Naive B cell (primary cell): ENCODE data around the gene TIMELESS. TPM values are rescaled to one million over a fixed set of nuclear protein-coding genes. Genes with fewer than 3 reads are reported as not detected.
"Not testable (repeated sequence)": the region's sequence is repeated elsewhere in the genome, so short reads cannot be mapped to it uniquely, and the experiment has no call there.

Experiments used
- ATAC-seq, 2 donors: fragments of 150-1000 bp; cut with Tn5 transposase; 2 replicates each; pipeline ENCODE4 v1.10.0; 2021; ENCODE audit warnings: low read depth in 2 of 2, mild to moderate bottlenecking in 2 of 2, moderate library complexity in 2 of 2
- DNase-seq: peaks from one replicate; pipeline ENCODE4 v3.0.0; 2022
- H3K27ac Mint-ChIP-seq, 6 donors: one replicate each; pipeline ENCODE4 v1.8.0; 2020 to 2022; ENCODE audit warnings: mild to moderate bottlenecking in 6 of 6, mixed read lengths in 6 of 6, moderate library complexity in 5 of 6, inconsistent platforms in 2 of 6
- H3K27me3 Mint-ChIP-seq, 3 donors: one replicate each; pipeline ENCODE4 v1.8.0; 2021 to 2022; ENCODE audit warnings: mixed read lengths in 3 of 3, mild to moderate bottlenecking in 1 of 3
- H3K36me3 Mint-ChIP-seq, 2 donors: one replicate each; pipeline ENCODE4 v1.8.0; 2020 to 2022; ENCODE audit warnings: mixed read lengths in 2 of 2, inconsistent platforms in 1 of 2, mild to moderate bottlenecking in 1 of 2
- H3K4me1 Mint-ChIP-seq, 3 donors: one replicate each; pipeline ENCODE4 v1.8.0; 2020 to 2022; ENCODE audit warnings: mixed read lengths in 3 of 3, inconsistent platforms in 1 of 3, mild to moderate bottlenecking in 1 of 3, moderate library complexity in 1 of 3
- H3K4me3 Mint-ChIP-seq, 8 donors: one replicate each; pipeline ENCODE4 v1.8.0; 2020 to 2022; ENCODE audit warnings: mild to moderate bottlenecking in 8 of 8, mixed read lengths in 8 of 8, moderate library complexity in 8 of 8, inconsistent platforms in 2 of 8
- H3K9me3 Mint-ChIP-seq, 7 donors: one replicate each; pipeline ENCODE4 v1.8.0; 2020 to 2022; ENCODE audit warnings: mixed read lengths in 7 of 7, mild to moderate bottlenecking in 5 of 7, inconsistent platforms in 2 of 7, moderate library complexity in 1 of 7
- polyA plus RNA-seq, 6 donors: library from polyadenylated mRNA; unstranded; fragments of 300-500 nt; fragmentation: Illumina TruSeq; gene quantifications; one replicate each; pipeline ENCODE4 v1.2.3, GENCODE V29; 2021; ENCODE audit warnings: low read depth in 6 of 6

The TIMELESS gene
- 10 to 100 TPM; 16.8 to 30.5 (median 25.8) TPM for polyA plus RNA-seq

- Mint-ChIP-seq H3K4me3 (peak within 1 kb of the TSS; percentile 86 to 97 (median 95)), H3K27me3 (no peaks in the 10 kb centered on the region), H3K9me3 (peaks cover 0 to 3% (median 0%) of the 10 kb centered on the region in 7 donors), H3K36me3 (peaks cover 4 to 5% of the 10 kb centered on the region in 2 donors), H3K4me1 (peaks cover 32 to 49% (median 35%) of the 10 kb centered on the region in 3 donors), H3K27ac (peak within 1 kb of the TSS; percentile 92 to 99 (median 96))
- peak; percentile 99 for ATAC-seq
- DNase-seq, result peak; percentile 90
These were observed at the start of gene TIMELESS for GRCh38 chr12:56448860-56449621. Gene TIMELESS (minus strand): TSS chr12:56449426. CDS start chr12:56434170, 15,256 bp downstream.

- not testable (repeated sequence) for H3K36me3 Mint-ChIP-seq, DNase-seq, H3K9me3 Mint-ChIP-seq, H3K27me3 Mint-ChIP-seq, ATAC-seq, H3K4me3 Mint-ChIP-seq
- Mint-ChIP-seq H3K4me1 (peaks cover 0 to 10% (median 9%) of the 10 kb centered on the region in 3 donors), H3K27ac (peak overlapping the region in 1 of 6 donors; percentile 17)
These were observed 49.1 kb upstream of the TIMELESS start for GRCh38 chr12:56498126-56498902.

DNA sequence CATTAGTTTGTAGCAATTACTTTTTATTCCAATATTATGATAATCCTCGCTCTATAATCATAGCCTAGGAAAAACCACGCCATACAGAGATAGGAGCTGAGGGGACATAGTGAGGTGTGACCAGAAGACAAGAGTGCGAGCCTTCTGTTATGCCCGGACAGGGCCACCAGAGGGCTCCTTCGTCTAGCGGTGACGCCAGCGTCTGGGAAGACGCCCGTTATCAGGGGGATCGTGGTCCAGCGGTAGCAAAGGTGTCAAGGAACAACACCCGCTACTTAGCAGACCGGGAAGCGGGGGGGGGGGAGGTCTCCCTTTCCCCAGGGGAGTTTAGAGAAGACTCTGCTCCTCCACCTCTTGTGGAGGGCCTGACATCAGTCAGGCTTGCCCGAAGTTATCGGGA is 47.5 kb upstream of the TIMELESS start:
- H3K9me3 Mint-ChIP-seq, H3K27me3 Mint-ChIP-seq, ATAC-seq, H3K36me3 Mint-ChIP-seq: not testable (repeated sequence)
- H3K4me3 Mint-ChIP-seq, result peak overlapping the region in 6 of 8 donors; percentile 62 to 79 (median 68)
- peak overlapping the region in 1 of 6 donors; percentile 76 for H3K27ac Mint-ChIP-seq
- peak; percentile 13 for DNase-seq
- H3K4me1 Mint-ChIP-seq, result peaks cover 0 to 10% (median 9%) of the 10 kb centered on the region in 3 donors

- ATAC-seq, H3K36me3 Mint-ChIP-seq, DNase-seq, H3K27ac Mint-ChIP-seq, H3K4me3 Mint-ChIP-seq, H3K4me1 Mint-ChIP-seq, H3K9me3 Mint-ChIP-seq: not testable (repeated sequence)
- peaks cover 5 to 21% (median 16%) of the 10 kb centered on the region in 3 donors for H3K27me3 Mint-ChIP-seq
These were observed 45.3 kb upstream of the TIMELESS start for GRCh38 chr12:56494481-56494880.

GRCh38 chr12:56494106-56494415 is 44.8 kb upstream of the TIMELESS start:
- H3K4me1 Mint-ChIP-seq, H3K36me3 Mint-ChIP-seq, H3K27ac Mint-ChIP-seq, ATAC-seq, H3K9me3 Mint-ChIP-seq, DNase-seq, H3K4me3 Mint-ChIP-seq: not testable (repeated sequence)
- peaks cover 5 to 21% (median 16%) of the 10 kb centered on the region in 3 donors for H3K27me3 Mint-ChIP-seq

GRCh38 chr12:56493409-56494105 is 44.3 kb upstream of the TIMELESS start:
- H3K36me3 Mint-ChIP-seq, H3K27ac Mint-ChIP-seq, H3K4me3 Mint-ChIP-seq: not testable (repeated sequence)

GRCh38 chr12:56490360-56490759 is 41.1 kb upstream of the TIMELESS start:
- Mint-ChIP-seq H3K9me3 (peaks cover 0 to 2% (median 0%) of the 10 kb centered on the region in 7 donors), H3K4me3 (peak overlapping the region in 1 of 8 donors; percentile 70), H3K27me3 (peaks cover 9 to 21% (median 16%) of the 10 kb centered on the region in 3 donors), H3K4me1 (peaks cover 15 to 18% (median 15%) of the 10 kb centered on the region in 3 donors), H3K36me3 (no peaks in the 10 kb centered on the region), H3K27ac (no peak overlapping the region)
- DNase-seq, result no peak
- no peak for ATAC-seq

More at GRCh38 chr12:56493409-56494105, 44.3 kb upstream of the TIMELESS start:
- DNase-seq, ATAC-seq, H3K9me3 Mint-ChIP-seq: not testable (repeated sequence)
- peaks cover 2 to 13% (median 7%) of the 10 kb centered on the region in 3 donors for H3K4me1 Mint-ChIP-seq
- H3K27me3 Mint-ChIP-seq, result peaks cover 5 to 21% (median 16%) of the 10 kb centered on the region in 3 donors

DNA sequence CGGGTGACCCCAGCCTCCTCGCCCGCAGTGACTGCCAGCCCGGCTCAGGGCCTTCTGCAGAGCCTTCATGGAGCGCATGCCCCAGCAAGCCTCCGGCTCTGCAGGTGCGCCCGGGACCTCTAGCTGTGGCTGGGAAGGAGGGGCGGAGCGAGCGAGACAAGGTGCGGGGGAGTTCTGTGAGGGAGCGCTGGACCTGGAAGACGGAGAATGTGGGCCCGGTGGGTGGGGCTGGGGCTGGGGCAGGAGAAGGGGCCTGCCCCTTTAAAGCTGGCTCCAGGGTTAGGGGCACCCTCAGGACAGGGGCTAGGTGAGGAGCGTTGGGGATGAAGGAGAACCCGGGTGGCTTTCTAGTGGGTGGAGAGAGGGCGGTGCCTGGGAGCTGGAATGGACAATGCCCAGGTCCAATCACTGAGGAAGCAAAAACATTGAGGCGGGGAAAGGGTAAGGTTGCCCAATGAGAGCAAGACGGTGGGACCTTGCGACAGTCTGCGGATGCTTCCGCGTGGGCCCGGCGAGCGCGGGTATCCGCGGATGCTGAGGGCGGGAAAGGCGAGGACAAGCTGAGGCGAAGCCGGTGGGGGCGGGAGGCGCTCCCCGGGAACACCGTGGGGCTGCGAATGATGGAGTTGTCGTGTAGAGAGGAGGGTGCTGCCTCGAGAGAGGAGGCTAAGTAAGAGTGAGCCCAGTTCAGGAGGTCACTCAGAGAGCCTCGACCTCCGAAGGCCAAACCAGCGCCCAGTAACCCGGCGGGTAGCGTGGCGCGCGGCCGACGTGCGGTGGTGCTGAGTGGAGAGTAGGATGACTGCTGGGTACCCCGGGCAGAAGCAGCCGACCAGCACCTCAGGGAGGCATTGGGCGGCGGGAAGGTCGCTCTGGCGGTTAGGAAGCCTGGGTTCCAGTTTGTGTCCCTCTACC is 39.1 kb upstream of the TIMELESS start, which contains the start of gene GLS2:
Gene GLS2, minus strand, starts transcription at position 121 of the 915 bp plus-strand sequence. Its CDS starts 43 bp downstream, at position 78.
- peaks cover 0 to 2% (median 0%) of the 10 kb centered on the region in 7 donors for H3K9me3 Mint-ChIP-seq
- H3K36me3 Mint-ChIP-seq, result no peaks in the 10 kb centered on the region
- H3K27me3 Mint-ChIP-seq, result peaks cover 9 to 21% (median 16%) of the 10 kb centered on the region in 3 donors
- peak; percentile 97 for ATAC-seq
- peaks cover 15 to 18% (median 15%) of the 10 kb centered on the region in 3 donors for H3K4me1 Mint-ChIP-seq
- peak; percentile 77 for DNase-seq
- peak within 1 kb of the TSS; percentile 67 to 83 (median 77) for H3K27ac Mint-ChIP-seq
- H3K4me3 Mint-ChIP-seq, result peak within 1 kb of the TSS; percentile 84 to 98 (median 95)

GRCh38 chr12:56487448-56488040 is 38.3 kb upstream of the TIMELESS start:
- Mint-ChIP-seq H3K9me3 (peaks cover 0 to 2% (median 0%) of the 10 kb centered on the region in 7 donors), H3K36me3 (no peaks in the 10 kb centered on the region), H3K4me3 (peak overlapping the region; percentile 84 to 98 (median 95)), H3K27me3 (peaks cover 9 to 21% (median 16%) of the 10 kb centered on the region in 3 donors), H3K27ac (peak overlapping the region in 5 of 6 donors; percentile 60 to 73 (median 67)), H3K4me1 (peaks cover 15 to 18% (median 15%) of the 10 kb centered on the region in 3 donors)
- peak; percentile 15 to 18 for ATAC-seq
- peak; percentile 30 for DNase-seq

DNA sequence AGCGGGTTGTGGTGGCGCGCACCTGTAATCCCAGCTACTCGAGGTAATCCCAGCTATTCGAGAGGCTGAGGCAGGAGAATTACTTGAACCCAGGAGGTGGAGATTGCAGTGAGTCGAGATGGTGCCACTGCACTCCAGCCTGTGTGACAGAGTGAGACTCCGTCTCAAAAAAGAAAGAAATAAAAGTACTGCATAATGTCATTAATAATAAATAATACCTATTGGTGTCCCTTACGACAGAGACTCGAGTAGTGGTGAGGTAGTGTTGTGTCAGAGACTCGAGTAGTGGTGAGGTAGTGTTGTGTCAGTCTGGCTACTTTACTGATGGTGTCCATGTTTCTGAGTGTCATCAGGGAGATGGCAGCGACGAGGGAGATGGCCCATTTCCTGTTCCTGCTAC is 37.5 kb upstream of the TIMELESS start:
- ATAC-seq (no peak), DNase-seq (no peak)
- peaks cover 9 to 18% (median 13%) of the 10 kb centered on the region in 3 donors for H3K27me3 Mint-ChIP-seq
- peaks cover 15 to 18% (median 15%) of the 10 kb centered on the region in 3 donors for H3K4me1 Mint-ChIP-seq
- no peaks in the 10 kb centered on the region for H3K36me3 Mint-ChIP-seq
- H3K27ac Mint-ChIP-seq, result no peak overlapping the region
- H3K9me3 Mint-ChIP-seq, result peaks cover 0 to 2% (median 0%) of the 10 kb centered on the region in 7 donors
- H3K4me3 Mint-ChIP-seq, result peak overlapping the region; percentile 22 to 98 (median 93)

GRCh38 chr12:56484566-56484965 is 35.3 kb upstream of the TIMELESS start:
- Mint-ChIP-seq H3K36me3 (no peaks in the 10 kb centered on the region), H3K27me3 (peaks cover 0 to 4% (median 0%) of the 10 kb centered on the region in 3 donors), H3K9me3 (peaks cover 0 to 2% (median 0%) of the 10 kb centered on the region in 7 donors), H3K4me1 (peaks cover 15 to 26% (median 22%) of the 10 kb centered on the region in 3 donors), H3K4me3 (peak overlapping the region in 1 of 8 donors; percentile 58), H3K27ac (no peak overlapping the region)
- DNase-seq (no peak), ATAC-seq (no peak)

- Mint-ChIP-seq H3K4me3 (no peak overlapping the region), H3K9me3 (no peaks in the 10 kb centered on the region), H3K27ac (no peak overlapping the region), H3K36me3 (no peaks in the 10 kb centered on the region), H3K27me3 (no peaks in the 10 kb centered on the region), H3K4me1 (peaks cover 1 to 8% (median 7%) of the 10 kb centered on the region in 3 donors)
- ATAC-seq, result no peak
- no peak for DNase-seq
These were observed 30.4 kb upstream of the TIMELESS start for GRCh38 chr12:56479625-56480024.
